IMR-90 (cell line): ENCODE data around the gene HTR2B.

Experiments
- MAZ ChIP-seq: IDR thresholded peaks from 2 replicates; pipeline ENCODE4 v1.6.1; 2012; ENCODE audit warnings: low read depth, mild to moderate bottlenecking, low read length, improper control_type of control experiment, moderate library complexity, borderline replicate concordance
- TF ChIP-seq, protein P1 (sequence below): conservative IDR thresholded peaks from 2 replicates; pipeline ENCODE4 v1.5.1; 2012; ENCODE audit warnings: mild to moderate bottlenecking, low read depth, low read length, improper control_type of control experiment

DNA sequence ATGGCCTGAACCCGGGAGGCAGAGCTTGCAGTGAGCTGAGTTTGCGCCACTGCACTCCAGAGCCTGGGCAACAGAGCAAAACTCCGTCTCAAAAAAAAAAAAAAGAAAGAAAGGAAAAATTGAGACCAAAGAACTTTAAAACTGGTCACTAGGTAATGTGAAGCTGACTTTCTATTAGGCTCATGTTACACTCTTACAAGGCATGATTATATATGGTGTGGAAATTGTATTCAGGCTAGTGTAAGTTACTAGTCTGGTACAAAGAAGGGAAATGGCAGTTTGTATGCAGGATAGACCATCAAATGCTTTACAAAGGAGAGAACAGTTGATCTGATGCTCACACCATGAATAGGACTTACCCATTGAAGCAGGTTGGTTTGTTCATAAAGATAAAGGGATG lies 38.2 kb upstream of the HTR2B start:
- TF ChIP-seq MAZ, result no peak
- TF ChIP-seq, protein P1, sequence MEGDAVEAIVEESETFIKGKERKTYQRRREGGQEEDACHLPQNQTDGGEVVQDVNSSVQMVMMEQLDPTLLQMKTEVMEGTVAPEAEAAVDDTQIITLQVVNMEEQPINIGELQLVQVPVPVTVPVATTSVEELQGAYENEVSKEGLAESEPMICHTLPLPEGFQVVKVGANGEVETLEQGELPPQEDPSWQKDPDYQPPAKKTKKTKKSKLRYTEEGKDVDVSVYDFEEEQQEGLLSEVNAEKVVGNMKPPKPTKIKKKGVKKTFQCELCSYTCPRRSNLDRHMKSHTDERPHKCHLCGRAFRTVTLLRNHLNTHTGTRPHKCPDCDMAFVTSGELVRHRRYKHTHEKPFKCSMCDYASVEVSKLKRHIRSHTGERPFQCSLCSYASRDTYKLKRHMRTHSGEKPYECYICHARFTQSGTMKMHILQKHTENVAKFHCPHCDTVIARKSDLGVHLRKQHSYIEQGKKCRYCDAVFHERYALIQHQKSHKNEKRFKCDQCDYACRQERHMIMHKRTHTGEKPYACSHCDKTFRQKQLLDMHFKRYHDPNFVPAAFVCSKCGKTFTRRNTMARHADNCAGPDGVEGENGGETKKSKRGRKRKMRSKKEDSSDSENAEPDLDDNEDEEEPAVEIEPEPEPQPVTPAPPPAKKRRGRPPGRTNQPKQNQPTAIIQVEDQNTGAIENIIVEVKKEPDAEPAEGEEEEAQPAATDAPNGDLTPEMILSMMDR, result no peak
